LNCaP clone FGC (cell line): Measurements from ENCODE around the gene TEAD1.

Source experiments
- DNase-seq: peaks from one replicate; pipeline ENCODE4 v3.0.0-alpha.2; 2011; ENCODE audit warnings: low read depth
- H3K4me3 ChIP-seq: 2 replicates; pipeline ENCODE4 v1.5.1; 2011; ENCODE audit warnings: mild to moderate bottlenecking, low read depth, low read length, control low read depth
- CTCF ChIP-seq: IDR thresholded peaks from 2 replicates; pipeline ENCODE4 v1.5.1; 2012; ENCODE audit warnings: mild to moderate bottlenecking; ENCODE audit not compliant: control insufficient read depth, insufficient read depth; ENCODE audit errors: extremely low read depth

Gene TEAD1

GRCh38 chr11:12631651-12632050 is 42.6 kb upstream of the TEAD1 start:
- no peak for TF ChIP-seq CTCF
- H3K4me3 ChIP-seq: no peak overlapping the region
- DNase-seq: no peak

- no peak for TF ChIP-seq CTCF
- no peak for DNase-seq
- H3K4me3 ChIP-seq: no peak overlapping the region
These were observed 39.9 kb upstream of the TEAD1 start for GRCh38 chr11:12634329-12634728.

- TF ChIP-seq CTCF: no peak
- no peak overlapping the region for H3K4me3 ChIP-seq
- DNase-seq: no peak
These were observed 37.3 kb upstream of the TEAD1 start for GRCh38 chr11:12636871-12637410.

GRCh38 chr11:12639388-12639787 is 34.8 kb upstream of the TEAD1 start:
- no peak overlapping the region for H3K4me3 ChIP-seq
- no peak for DNase-seq
- no peak for TF ChIP-seq CTCF

- TF ChIP-seq CTCF: no peak
- DNase-seq: no peak
- no peak overlapping the region for H3K4me3 ChIP-seq
These were observed 33.9 kb upstream of the TEAD1 start for GRCh38 chr11:12640355-12640754.

GRCh38 chr11:12640926-12641849 is 33.0 kb upstream of the TEAD1 start:
- DNase-seq: no peak
- no peak for TF ChIP-seq CTCF
- no peak overlapping the region for H3K4me3 ChIP-seq
